IMR-90 (cell line): ENCODE measurements around the gene NPY4R. TPM values are rescaled to one million over a fixed set of nuclear protein-coding genes. Genes with fewer than 3 reads are reported as not detected.
"Not testable (repeated sequence)": the region's sequence is repeated elsewhere in the genome, so short reads cannot be mapped to it uniquely, and the experiment has no call there.

Experiments
- ATAC-seq: fragments of 200-7000 bp; cut with Tn5 transposase; 2 replicates; pipeline ENCODE4 v1.9.1; 2020; ENCODE audit warnings: low read depth, mild to moderate bottlenecking, moderate library complexity
- BruUV-seq: library from RNA; stranded (reverse); fragments of 400-500 nt; replicated peaks from 2 replicates; lab custom pipeline; 2021; lab: Mats Ljungman, UMichigan
- CTCF ChIA-PET: fragments of 300-600 bp; formaldehyde crosslinking; extraction: SDS; loops from one replicate; lab custom pipeline; 2021; ENCODE audit warnings: antibody characterized with exemption; lab: Yijun Ruan, JAX
- POLR2A ChIA-PET: fragments of 300-600 bp; sonication (Branson Sonifier 250); formaldehyde crosslinking; loops from one replicate; lab custom pipeline; 2022; ENCODE audit warnings: antibody characterized with exemption; ENCODE audit not compliant: unreplicated experiment; lab: Charles Lee
- DNase-seq: peaks from one replicate; pipeline ENCODE4 v3.0.0; 2013
- H2AFZ ChIP-seq: replicated peaks from 2 replicates; pipeline ENCODE3; 2013; ENCODE audit warnings: low read length, mild to moderate bottlenecking; ENCODE audit not compliant: poor library complexity
- H2AK5ac ChIP-seq: 2 replicates; pipeline ENCODE4 v1.6.1; 2013; ENCODE audit warnings: low read depth, low read length, inconsistent platforms
- H2AK9ac ChIP-seq: replicated peaks from 2 replicates; pipeline ENCODE3; 2013; ENCODE audit warnings: mild to moderate bottlenecking, low read depth, low read length, moderate library complexity; ENCODE audit not compliant: poor library complexity
- H2BK120ac ChIP-seq: 2 replicates; pipeline ENCODE4 v1.6.1; 2013; ENCODE audit warnings: low read depth, low read length, inconsistent platforms
- H2BK15ac ChIP-seq: 3 replicates; pipeline ENCODE4 v1.6.1; 2013; ENCODE audit warnings: low read depth, low read length, inconsistent platforms
- H2BK20ac ChIP-seq: 2 replicates; pipeline ENCODE4 v1.6.1; 2013; ENCODE audit warnings: low read depth, mild to moderate bottlenecking, inconsistent platforms, low read length, moderate library complexity
- H2BK5ac ChIP-seq: 2 replicates; pipeline ENCODE4 v1.6.1; 2013; ENCODE audit warnings: mild to moderate bottlenecking, low read depth, low read length, inconsistent platforms; ENCODE audit not compliant: poor library complexity, severe bottlenecking
- H3K14ac ChIP-seq: replicated peaks from 2 replicates; pipeline ENCODE4 v1.6.1; 2013; ENCODE audit warnings: low read depth, low read length, inconsistent platforms
- H3K18ac ChIP-seq: 2 replicates; pipeline ENCODE4 v1.6.1; 2013; ENCODE audit warnings: low read depth, low read length, control low read depth
- H3K23ac ChIP-seq: 2 replicates; pipeline ENCODE4 v1.6.1; 2013; ENCODE audit warnings: low read depth, low read length, inconsistent platforms
- H3K27ac ChIP-seq: 2 replicates; pipeline ENCODE4 v1.5.1; 2013; ENCODE audit warnings: mild to moderate bottlenecking, control low read depth, low read length; ENCODE audit not compliant: insufficient read depth
- H3K27me3 ChIP-seq: 2 replicates; pipeline ENCODE4 v1.6.1; 2013; ENCODE audit warnings: low read length; ENCODE audit not compliant: control insufficient read depth, insufficient read depth
- H3K36me3 ChIP-seq: 2 replicates; pipeline ENCODE4 v1.6.1; 2013; ENCODE audit warnings: low read length, mixed read lengths; ENCODE audit not compliant: control insufficient read depth, insufficient read depth
- H3K4ac ChIP-seq: 2 replicates; pipeline ENCODE4 v1.6.1; 2013; ENCODE audit warnings: low read depth, low read length, inconsistent platforms
- H3K4me1 ChIP-seq: 2 replicates; pipeline ENCODE4 v1.6.1; 2013; ENCODE audit warnings: low read length, mixed read lengths; ENCODE audit not compliant: control insufficient read depth, insufficient read depth
- H3K4me2 ChIP-seq: 2 replicates; pipeline ENCODE4 v1.6.1; 2013; ENCODE audit warnings: low read depth, mild to moderate bottlenecking, control low read depth, low read length, moderate library complexity
- H3K4me3 ChIP-seq: 2 replicates; pipeline ENCODE4 v1.5.1; 2013; ENCODE audit warnings: low read depth, mild to moderate bottlenecking, control low read depth, low read length, moderate library complexity; ENCODE audit not compliant: insufficient read depth
- H3K56ac ChIP-seq: 2 replicates; pipeline ENCODE4 v1.6.1; 2013; ENCODE audit warnings: low read length, inconsistent platforms; ENCODE audit not compliant: insufficient read depth; ENCODE audit errors: extremely low read depth
- H3K79me1 ChIP-seq, 2 experiments: 2 replicates each; pipeline ENCODE4 v1.6.1; 2013; ENCODE audit warnings: low read length in 2 of 2, inconsistent platforms in 1 of 2, low read depth in 1 of 2
- H3K9ac ChIP-seq: 2 replicates; pipeline ENCODE4 v1.6.1; 2013; ENCODE audit warnings: low read depth, low read length, control low read depth
- H3K9me1 ChIP-seq: 2 replicates; pipeline ENCODE4 v1.6.1; 2013; ENCODE audit warnings: low read length, inconsistent platforms; ENCODE audit not compliant: insufficient read depth
- H3K9me3 ChIP-seq: 2 replicates; pipeline ENCODE4 v1.6.1; 2013; ENCODE audit warnings: low read length; ENCODE audit not compliant: control insufficient read depth, insufficient read depth
- H4K20me1 ChIP-seq: 2 replicates; pipeline ENCODE4 v1.6.1; 2013; ENCODE audit warnings: low read length, inconsistent platforms; ENCODE audit not compliant: insufficient read depth
- H4K5ac ChIP-seq: 2 replicates; pipeline ENCODE4 v1.6.1; 2013; ENCODE audit warnings: mild to moderate bottlenecking, low read depth, low read length, control low read depth
- H4K8ac ChIP-seq, 2 experiments: 2 replicates each; pipeline ENCODE4 v1.6.1; 2013; ENCODE audit warnings: low read depth in 2 of 2, low read length in 2 of 2, control low read depth in 1 of 2, inconsistent platforms in 1 of 2
- H4K91ac ChIP-seq: 2 replicates; pipeline ENCODE4 v1.6.1; 2013; ENCODE audit warnings: low read depth, low read length, inconsistent platforms; ENCODE audit not compliant: insufficient read depth
- WGBS, 2 experiments: methylation state at CpG; one replicate each; pipeline versions ENCODE4 v1.1.5 to v1.1.7; 2013; ENCODE audit warnings: missing lambda C conversion rate in 2 of 2; ENCODE audit not compliant: insufficient read length in 1 of 2; ENCODE audit errors: extremely low coverage in 2 of 2; 5-methylcytosine and 5-hydroxymethylcytosine counted together
- dilution Hi-C: fragments of 300-500 bp; cut with HindIII; formaldehyde crosslinking; loops from one replicate; pipeline ENCODE4 v1.14.3; 2018; ENCODE audit warnings: low sequenced_read_pairs; ENCODE audit not compliant: unreplicated experiment
- in situ Hi-C: fragments of 300-500 bp; cut with MboI; formaldehyde crosslinking; loops from 3 replicates; pipeline ENCODE4 v1.14.3; 2019; ENCODE audit warnings: low sequenced_read_pairs, inconsistent platforms, mixed read lengths
- intact Hi-C: fragments of 100-400 bp; cut with micrococcal nuclease; formaldehyde crosslinking; loops from 2 replicates; pipeline ENCODE4 v1.10.0; 2022
- polyA plus RNA-seq, 3 experiments: library from polyadenylated mRNA; depleted of rRNA; stranded (reverse); fragments of >200 nt; gene quantifications; 2 replicates each; pipeline ENCODE4 v1.2.3, GENCODE V29; 2012; ENCODE audit warnings: low replicate concordance in 1 of 3
- total RNA-seq: library from RNA; depleted of rRNA; stranded (reverse); fragments of >200 nt; gene quantifications from 2 replicates; pipeline ENCODE4 v1.2.3, GENCODE V29; 2012

NPY4R gene
- total and polyA plus RNA-seq, 2 of the 4 experiments (the other 2 are of a cell fraction), result 0.56 to 1.1 TPM

- H2AK5ac ChIP-seq, H3K4me3 ChIP-seq, H3K23ac ChIP-seq, H3K9ac ChIP-seq, H3K4ac ChIP-seq, POLR2A ChIA-PET, H2BK15ac ChIP-seq, H3K9me1 ChIP-seq, H2BK5ac ChIP-seq, H3K27ac ChIP-seq, intact Hi-C loops, H3K27me3 ChIP-seq, H2AK9ac ChIP-seq, in situ Hi-C loops, ATAC-seq, H4K5ac ChIP-seq, CTCF ChIA-PET, DNase-seq, H2BK120ac ChIP-seq, H3K4me2 ChIP-seq, H4K8ac ChIP-seq, H3K4me1 ChIP-seq, H3K9me3 ChIP-seq, H3K14ac ChIP-seq, H3K36me3 ChIP-seq, H3K56ac ChIP-seq, H2BK20ac ChIP-seq, H4K91ac ChIP-seq, BruUV-seq, dilution Hi-C loops, H2AFZ ChIP-seq, H3K79me1 ChIP-seq, H4K20me1 ChIP-seq, H3K18ac ChIP-seq: not testable (repeated sequence)
- no CpG with 5 or more reads among the region's 2 CpGs for WGBS, 2 experiments
These were observed 42.2 kb downstream of the NPY4R start for GRCh38 chr10:46423550-46423949.

GRCh38 chr10:46419570-46420379, 46.0 kb downstream of the NPY4R start:
- in situ Hi-C loops, H3K27me3 ChIP-seq: not testable (repeated sequence)

More at GRCh38 chr10:46419570-46420379, 46.0 kb downstream of the NPY4R start:
- H3K9me1 ChIP-seq, H3K4ac ChIP-seq, H4K5ac ChIP-seq, H3K27ac ChIP-seq, H3K23ac ChIP-seq, H2BK15ac ChIP-seq, H2AFZ ChIP-seq, H3K4me2 ChIP-seq, intact Hi-C loops, H3K56ac ChIP-seq, H3K18ac ChIP-seq, H2BK5ac ChIP-seq, H3K79me1 ChIP-seq, H2AK9ac ChIP-seq, POLR2A ChIA-PET, H4K20me1 ChIP-seq, H2BK120ac ChIP-seq, H4K8ac ChIP-seq, H3K9ac ChIP-seq, H3K4me1 ChIP-seq, DNase-seq, H3K4me3 ChIP-seq, H3K36me3 ChIP-seq, H4K91ac ChIP-seq, BruUV-seq, H2AK5ac ChIP-seq, H2BK20ac ChIP-seq, dilution Hi-C loops, H3K9me3 ChIP-seq, CTCF ChIA-PET, H3K14ac ChIP-seq: not testable (repeated sequence)
- no CpG with 5 or more reads among the region's 13 CpGs for WGBS, 2 experiments
- ATAC-seq, result peak; percentile 51
